ENCODE results near the gene HOXB2. TPM values are rescaled to one million over a fixed set of nuclear protein-coding genes. Genes with fewer than 3 reads are reported as not detected.
A peak's percentile ranks its signal among the peaks of the same experiment; 100 is the strongest.

HOXB2 gene
- total and polyA plus RNA-seq, 9 of the 15 experiments (the other 6 are each of a cell fraction or from before 2014, with no cell fraction given), result 2.1 to 97.7 (median 21.2) TPM

DNA sequence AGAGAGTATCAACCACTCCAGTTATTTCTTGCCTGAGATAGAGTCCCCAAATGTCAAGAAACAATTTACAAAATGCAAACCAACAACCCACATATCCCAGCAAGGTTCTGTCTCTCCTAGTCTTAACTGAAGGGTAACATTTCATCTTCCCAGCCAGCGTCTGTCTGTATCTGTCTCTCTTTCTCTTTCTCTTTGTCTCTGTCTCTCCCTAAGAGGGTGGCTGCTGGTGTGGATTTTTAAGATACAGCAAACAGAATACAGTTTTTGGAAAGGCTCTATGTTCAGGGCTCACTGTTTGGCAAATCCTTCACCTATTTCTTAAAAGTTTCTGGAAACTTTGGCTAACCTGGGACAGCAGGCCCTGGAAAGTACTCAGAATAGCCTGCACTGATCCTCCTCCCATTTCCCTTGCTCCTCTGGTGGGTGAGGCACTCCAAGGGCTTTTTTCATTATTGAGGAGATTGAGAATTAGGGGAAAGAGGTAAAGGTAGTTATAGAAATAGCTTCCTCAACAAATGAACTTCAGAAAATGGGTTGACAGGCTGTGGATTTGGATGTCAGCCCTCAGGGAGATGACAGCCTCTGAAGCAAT, 27.0 kb upstream of the HOXB2 start:
- H3K4me2 ChIP-seq (ENCODE audit: insufficient read depth, low read length), result peak overlapping the region; percentile 59
- ChIA-PET POLR2A (interaction anchor here (1.1 to 2.2 kb wide), 2 partner anchors 12 to 17 kb away, joined by 6 to 9 read pairs; no protein-coding TSS in a partner anchor), CTCF (ENCODE audit: low intra/inter-chr PET ratio) (no interaction called here)
- H3K27ac ChIP-seq (ENCODE audit: extremely low read depth, low read depth, low read length), result peak overlapping the region; percentile 44; the same call in 2 of the 3 replicates
- no TSS peak for BruUV-seq (replicated peaks)
- DNase-seq (ENCODE audit: extremely low read depth in 1 of 4, low spot score in 3 of 4), result peak in 1 of 4 experiments; percentile 11
- in situ Hi-C loops (cut with MboI), result no loop called here
- TF ChIP-seq ZFX (CRISPR knock-in tag; IDR thresholded peaks at IDR 0.05) (0 out of 2 replicates have a peak, but pooled peaks have one; percentile 12), SAP30 (IDR thresholded peaks at IDR 0.05; ENCODE audit: borderline replicate concordance, insufficient read depth, low read depth, low read length, poor library complexity, severe bottlenecking) (no peak)
- peak overlapping the region; percentile 24 to 81; a peak in 3 of 4 replicates for H3K9ac ChIP-seq (ENCODE audit: insufficient read depth in 1 of 2, low read depth in 2 of 2, low read length in 2 of 2)
- peaks cover 89% of the 10 kb centered on the region for H3K36me3 ChIP-seq (ENCODE audit: control insufficient read depth, insufficient read depth, low read length)
- intact Hi-C loops (cut with micrococcal nuclease), result no loop called here
- ATAC-seq, result peak; percentile 6; the same call in 2 of the 3 replicates
- H2AFZ ChIP-seq (ENCODE audit: low read depth, low read length), result no peak overlapping the region
- H3K9me1 ChIP-seq (ENCODE audit: control insufficient read depth, insufficient read depth, low read length), result no peaks in the 10 kb centered on the region
- H3K4me1 ChIP-seq (replicated peaks in 1 of 2; ENCODE audit: control insufficient read depth in 2 of 2, insufficient read depth in 2 of 2, low read length in 2 of 2), result peaks cover 49 to 69% of the 10 kb centered on the region in 2 experiments
- no peaks in the 10 kb centered on the region for H3K27me3 ChIP-seq (ENCODE audit: control insufficient read depth in 2 of 2, insufficient read depth in 2 of 2, low read length in 2 of 2)
- H3K4me3 ChIP-seq, result peak overlapping the region; percentile 14; the same call in 1 of the 2 replicates
- H4K20me1 ChIP-seq (replicated peaks; ENCODE audit: control insufficient read depth, insufficient read depth, low read length), result no peaks in the 10 kb centered on the region; the same call in 1 of the 2 replicates
- peak; percentile 48 for FAIRE-seq
- peaks cover 100% of the 10 kb centered on the region for H3K79me2 ChIP-seq (ENCODE audit: control insufficient read depth, insufficient read depth, low read length)
- H3K9me3 ChIP-seq (replicated peaks; ENCODE audit: control insufficient read depth, insufficient read depth, low read depth, low read length), result no peaks in the 10 kb centered on the region
- WGBS (ENCODE audit: insufficient coverage, low coverage, missing lambda C conversion rate), result 14% methylated on average over 1 of the region's 1 CpG
